ENCODE data around the gene NTM.

GRCh38 chr11:131658414-131658813 is 288.0 kb downstream of the NTM start:
- TF ChIP-seq CTCF (IDR thresholded peaks at IDR 0.05) (no peak), POLR2A (IDR thresholded peaks at IDR 0.05) (no peak)
